ELR (cell line): ENCODE data around the gene VAMP5.
"Not testable (repeated sequence)": the region's sequence is repeated elsewhere in the genome, so short reads cannot be mapped to it uniquely, and the experiment has no call there.

Source experiments
- DNase-seq: peaks from one replicate; pipeline ENCODE4 v3.0.0-alpha.2; 2015; ENCODE audit warnings: low read depth

Gene VAMP5, protein sequence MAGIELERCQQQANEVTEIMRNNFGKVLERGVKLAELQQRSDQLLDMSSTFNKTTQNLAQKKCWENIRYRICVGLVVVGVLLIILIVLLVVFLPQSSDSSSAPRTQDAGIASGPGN

DNA sequence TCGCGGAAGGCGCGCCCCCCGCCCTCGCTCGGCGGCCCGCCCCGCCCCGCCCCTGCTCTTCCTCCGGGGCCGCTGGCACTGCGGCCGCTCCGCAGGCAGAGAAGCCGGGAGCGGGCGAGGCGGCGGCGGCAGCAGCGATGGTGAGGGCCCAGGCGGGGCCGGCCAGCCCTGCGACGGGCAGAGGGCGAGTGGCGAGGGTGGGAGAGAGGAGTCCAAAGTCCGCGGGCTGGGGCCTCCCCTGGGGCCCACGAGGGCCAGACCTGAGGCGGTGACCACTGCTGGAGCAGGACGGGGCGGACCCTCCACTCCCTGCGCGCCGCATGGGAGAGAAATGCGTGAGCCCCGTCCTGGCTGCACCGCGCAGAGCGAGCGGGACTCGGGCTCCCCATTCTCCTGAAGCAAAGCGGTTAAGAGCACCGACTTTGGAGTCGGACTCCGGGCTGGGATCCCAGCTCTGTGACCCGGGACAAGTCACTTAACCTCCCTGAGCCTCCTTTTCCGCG, at the start of gene VAMP5:
Gene VAMP5, plus strand, starts transcription at position 78 of the 503 bp plus-strand sequence. Its CDS starts 60 bp downstream, at position 138.
- peak; percentile 55 for DNase-seq

DNA sequence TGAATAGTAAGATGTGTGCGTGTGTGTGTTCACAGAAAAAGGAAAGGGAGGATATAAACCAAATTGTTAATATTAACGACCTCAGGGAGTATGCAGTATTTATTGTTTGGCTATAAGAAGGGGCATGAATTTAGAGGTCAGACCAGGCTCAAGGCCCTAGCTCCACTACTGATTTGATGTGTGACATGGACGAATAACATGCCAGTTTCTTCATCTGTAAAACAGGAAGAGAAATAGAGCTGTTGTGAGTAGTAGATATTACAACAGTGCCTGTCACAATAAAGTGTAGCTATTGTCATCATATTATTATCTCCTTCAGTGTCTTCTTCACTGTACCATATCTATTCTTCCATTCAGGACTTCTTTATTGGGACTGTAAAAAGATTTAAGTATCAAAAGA, 49.4 kb upstream of the VAMP5 start:
- DNase-seq = no peak

DNA sequence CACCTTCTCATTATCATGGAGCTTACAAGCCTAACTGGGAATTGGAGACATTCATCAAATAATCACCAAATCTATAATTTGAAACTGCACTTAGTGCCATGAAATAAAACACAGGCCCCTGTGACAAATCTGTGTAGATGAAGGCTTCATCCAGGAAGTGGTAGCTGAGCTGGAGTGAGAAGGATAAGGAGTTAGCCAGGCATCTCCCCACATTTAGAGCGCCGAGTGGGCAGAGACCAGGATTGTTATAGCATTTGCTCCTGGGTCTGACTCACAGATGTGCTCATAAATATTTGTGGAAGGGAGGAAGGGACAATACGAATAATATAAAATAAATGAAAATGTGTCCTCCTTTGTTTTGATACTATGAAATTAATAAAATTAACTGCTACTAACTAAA, 47.8 kb upstream of the VAMP5 start:
- DNase-seq = peak; percentile 92

DNA sequence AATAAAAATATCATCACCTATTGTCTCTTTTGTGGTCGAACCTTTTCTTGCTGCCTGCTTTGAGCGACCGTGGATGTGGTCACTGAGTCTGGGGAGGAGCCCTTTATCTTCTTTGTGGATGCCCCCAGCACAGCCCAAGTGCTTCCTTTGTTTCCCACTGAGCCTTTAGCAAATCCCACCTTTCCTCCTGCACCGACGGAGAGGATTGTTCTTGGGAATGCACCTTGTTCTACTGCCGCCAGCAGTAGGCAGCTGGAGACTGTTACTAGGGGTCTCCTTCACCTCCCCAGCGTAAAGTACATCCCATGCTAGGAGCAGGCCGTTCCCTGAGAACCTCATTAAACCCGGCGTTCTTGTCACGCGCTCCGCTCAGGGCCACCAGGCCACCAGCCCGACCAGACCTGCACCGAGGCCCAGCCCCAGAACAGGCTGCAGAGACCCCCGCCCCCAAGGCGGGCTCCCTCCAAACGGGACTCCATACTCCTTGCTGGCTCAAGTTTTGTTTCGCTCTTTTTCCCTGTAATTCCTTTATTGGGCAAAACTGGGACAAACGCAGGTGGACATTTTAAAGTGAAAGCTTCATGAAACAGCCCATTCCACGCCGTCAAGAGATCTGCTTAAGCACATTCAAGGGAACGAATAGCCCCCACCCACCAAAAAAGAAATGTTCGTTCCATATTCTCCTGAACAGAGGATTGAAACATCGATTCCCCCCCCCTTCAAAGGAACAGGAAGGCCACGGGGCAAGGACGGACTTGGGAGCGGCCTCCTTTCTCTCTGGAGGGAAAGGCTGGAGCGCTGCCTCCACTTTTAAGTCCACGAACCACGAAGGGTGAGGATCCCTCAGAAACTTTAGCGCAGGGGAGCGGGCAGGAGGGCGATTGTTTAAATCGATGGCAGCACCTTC, 46.4 kb upstream of the VAMP5 start:
- DNase-seq = peak; percentile 64

DNA sequence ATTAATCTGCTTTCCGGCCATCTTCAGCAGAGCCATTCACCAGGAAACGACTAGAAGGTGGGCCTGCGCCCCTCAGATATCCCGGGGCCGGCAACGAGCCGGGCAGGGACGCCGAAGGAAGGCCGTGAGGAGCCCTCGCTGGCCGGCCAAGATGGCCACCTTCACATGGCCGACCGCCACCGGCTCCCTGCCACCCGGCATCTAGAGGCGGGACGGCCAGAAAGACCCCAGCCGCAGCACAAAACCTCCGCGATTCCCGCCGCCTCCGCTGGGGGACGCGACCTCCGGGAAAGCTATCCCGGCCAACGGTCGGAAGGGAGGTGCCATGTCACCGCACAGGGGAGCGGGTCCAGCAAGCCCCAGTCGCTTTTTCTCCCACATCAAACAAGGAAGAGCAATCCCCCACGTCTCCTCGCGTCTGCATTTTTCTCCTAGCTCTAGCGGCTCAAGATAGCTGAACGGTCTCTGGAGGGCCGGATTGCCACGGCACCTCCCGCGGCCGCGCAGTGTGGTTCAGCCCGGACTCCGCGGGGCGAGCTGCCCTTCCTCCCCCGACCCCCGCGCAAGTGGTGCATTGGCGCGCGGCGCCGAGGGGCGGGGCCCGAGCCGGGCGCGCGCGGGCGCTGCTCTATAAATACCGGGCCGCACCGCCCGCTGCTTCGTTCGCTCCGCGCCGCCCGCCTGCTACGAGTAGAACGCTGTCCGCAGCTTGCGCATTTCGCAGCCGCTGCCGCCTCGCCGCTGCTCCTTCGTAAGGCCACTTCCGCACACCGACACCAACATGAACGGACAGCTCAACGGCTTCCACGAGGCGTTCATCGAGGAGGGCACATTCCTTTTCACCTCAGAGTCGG, 45.5 kb upstream of the VAMP5 start, which contains the start of gene MAT2A:
Gene MAT2A, plus strand, starts transcription at position 662 of the 854 bp plus-strand sequence. Its CDS starts 120 bp downstream, at position 782.
- DNase-seq = peak; percentile 95

DNA sequence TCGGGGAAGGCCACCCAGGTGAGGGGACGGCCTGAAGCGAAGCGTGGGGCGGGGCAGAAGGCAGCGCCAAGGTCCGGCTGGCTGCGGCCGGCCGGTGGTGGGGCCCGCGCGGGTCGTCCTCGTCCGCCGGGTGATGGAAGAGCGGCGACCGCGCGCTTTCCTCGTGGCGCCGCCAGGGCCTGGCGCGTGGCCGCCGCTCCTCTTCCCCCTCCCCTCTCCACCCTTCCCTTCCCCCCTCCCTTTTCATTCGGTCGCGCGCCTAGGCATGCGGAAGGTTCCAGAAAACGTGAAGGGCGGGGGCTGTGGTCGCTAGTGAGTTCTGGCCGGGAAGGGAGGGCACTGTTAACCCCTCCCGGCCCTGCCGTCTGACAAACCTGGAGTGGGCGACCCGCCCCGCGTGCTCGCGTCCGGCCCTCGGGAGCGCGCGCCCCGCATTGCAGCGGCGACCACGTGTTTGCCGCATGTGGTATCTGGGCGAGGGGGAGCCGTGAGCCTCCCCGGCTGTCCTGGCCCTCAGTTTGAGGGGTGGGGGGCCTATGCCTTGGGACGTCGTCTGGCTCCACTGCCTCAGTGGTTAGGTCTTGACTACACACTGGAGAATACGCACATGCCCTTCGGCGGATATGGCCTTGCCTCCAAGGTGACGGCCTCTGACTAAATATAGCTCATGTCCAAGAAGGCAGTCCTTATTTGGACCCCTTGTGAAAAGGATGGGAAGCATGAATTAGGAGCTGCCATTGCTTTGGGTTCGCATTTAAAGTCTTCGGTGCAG, 44.7 kb upstream of the VAMP5 start:
- peak; percentile 70 for DNase-seq

DNA sequence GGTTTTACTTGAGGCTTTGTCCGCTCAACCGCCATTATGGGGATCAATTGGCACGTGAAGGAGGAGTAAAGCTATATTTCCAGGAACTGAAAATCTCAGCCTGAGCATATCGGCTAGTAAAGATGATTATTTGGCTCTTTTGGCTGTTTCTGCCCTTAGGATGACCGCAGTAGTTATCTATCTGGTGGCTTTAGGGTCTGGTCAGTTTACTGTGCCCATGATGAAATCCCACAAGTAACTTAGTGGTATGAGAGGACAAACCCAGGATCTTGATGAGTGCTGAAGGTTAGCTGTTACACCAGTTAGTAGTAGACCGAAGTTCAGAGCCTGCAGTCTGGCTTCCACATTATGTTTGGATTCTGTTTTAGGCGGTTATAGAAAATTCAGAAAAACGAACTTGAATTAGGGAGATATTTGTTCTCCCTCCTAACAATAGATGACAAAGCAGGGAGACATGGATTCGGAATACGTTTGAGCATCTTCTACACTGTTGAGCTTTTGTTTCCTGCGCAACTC, 44.0 kb upstream of the VAMP5 start:
- peak; percentile 41 for DNase-seq

DNA sequence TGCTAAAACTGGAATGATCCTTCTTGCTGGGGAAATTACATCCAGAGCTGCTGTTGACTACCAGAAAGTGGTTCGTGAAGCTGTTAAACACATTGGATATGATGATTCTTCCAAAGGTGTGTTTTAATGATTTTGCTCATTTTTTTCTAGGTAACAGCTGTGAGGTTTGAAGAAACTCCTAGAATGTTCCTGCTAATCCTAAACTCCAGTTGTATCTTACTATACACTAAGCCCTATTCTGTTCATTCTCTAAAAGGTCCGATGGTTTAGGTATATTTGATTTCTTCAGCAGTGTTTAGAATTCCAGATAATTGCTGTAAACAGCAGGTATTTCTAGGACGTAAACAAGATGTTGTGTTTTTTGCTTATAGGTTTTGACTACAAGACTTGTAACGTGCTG, 43.0 kb upstream of the VAMP5 start:
- no peak for DNase-seq

DNA sequence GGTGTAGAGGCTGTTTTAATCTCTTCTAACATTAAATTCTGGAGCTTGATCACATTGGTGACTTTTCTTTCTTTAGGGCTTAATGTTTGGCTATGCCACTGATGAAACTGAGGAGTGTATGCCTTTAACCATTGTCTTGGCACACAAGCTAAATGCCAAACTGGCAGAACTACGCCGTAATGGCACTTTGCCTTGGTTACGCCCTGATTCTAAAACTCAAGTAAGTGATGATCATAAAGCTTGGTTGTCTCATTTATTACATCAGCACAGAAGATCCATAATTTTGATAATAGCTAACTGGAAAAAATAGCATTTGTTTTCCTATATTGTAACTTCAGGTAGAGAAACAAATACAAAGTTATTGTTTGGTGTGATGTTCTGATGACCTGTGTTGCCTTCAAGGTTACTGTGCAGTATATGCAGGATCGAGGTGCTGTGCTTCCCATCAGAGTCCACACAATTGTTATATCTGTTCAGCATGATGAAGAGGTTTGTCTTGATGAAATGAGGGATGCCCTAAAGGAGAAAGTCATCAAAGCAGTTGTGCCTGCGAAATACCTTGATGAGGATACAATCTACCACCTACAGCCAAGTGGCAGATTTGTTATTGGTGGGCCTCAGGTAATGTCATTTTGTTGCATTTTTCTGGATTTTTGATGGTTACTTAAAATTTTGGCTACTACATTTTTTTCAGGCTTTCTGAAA, 42.3 kb upstream of the VAMP5 start:
- no peak for DNase-seq

DNA sequence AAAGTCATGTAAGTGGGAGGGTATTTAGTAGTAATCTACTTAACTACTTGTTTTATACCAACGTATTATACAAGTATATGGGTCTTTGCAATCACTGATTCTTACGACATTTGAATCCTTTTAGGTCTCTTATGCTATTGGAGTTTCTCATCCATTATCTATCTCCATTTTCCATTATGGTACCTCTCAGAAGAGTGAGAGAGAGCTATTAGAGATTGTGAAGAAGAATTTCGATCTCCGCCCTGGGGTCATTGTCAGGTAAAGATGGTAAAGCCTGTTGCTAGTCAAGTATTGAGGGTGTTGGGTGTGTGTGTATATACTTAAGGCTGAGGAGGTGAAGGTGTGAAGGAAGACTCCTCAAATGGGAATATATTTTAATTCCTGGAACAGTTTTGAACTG, 41.5 kb upstream of the VAMP5 start:
- no peak for DNase-seq

DNA sequence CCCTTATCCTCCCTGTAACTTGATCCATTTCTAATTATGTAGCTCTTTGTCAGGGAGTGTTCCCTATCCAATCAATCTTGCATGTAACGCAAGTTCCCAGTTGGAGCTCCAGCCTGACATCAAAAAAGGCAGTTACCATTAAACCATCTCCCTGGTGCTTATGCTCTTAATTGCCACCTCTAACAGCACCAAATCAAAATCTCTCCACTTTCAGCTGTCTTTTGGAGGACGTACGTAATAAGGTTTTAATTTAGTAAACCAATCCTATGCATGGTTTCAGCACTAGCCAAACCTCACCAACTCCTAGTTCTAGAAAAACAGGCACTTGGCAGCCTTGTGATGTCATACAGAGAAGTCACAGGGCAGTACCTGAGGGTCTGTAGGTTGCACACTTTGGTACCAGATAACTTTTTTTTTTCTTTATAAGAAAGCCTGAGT, 40.0 kb upstream of the VAMP5 start:
- DNase-seq = not testable (repeated sequence)

DNA sequence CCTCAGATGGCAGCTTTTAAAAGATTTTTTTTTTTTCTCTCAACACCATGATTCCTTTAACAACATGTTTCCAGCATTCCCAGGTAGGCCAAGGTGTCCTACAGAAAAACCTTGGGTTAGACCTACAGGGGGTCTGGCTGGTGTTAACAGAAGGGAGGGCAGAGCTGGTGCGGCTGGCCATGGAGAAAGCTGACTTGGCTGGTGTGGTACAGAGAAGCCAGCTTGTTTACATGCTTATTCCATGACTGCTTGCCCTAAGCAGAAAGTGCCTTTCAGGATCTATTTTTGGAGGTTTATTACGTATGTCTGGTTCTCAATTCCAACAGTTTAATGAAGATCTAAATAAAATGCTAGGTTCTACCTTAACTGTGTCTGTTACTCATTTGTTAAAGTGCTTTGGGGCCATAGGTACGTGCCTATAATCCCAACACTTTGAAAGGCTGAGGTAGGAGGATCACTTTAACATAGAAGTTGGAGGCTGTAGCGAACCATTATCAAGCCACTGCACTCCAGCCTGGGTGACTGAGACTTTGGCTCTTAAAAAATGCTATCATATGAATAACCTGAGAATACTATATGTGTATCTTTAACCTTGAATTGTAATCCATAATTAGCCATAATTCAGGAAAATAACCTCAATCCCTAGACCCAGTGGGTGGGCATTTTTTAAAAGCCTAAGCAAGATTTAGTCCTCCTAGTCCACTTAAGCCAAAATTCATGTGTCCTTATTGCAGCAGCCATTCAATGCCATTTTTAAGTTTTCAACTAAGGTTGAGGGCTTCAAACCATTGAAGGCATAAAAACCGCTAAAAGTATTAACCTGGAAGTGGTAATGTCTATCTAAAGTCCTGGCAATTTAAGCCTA, 39.1 kb upstream of the VAMP5 start:
- DNase-seq = not testable (repeated sequence)

DNA sequence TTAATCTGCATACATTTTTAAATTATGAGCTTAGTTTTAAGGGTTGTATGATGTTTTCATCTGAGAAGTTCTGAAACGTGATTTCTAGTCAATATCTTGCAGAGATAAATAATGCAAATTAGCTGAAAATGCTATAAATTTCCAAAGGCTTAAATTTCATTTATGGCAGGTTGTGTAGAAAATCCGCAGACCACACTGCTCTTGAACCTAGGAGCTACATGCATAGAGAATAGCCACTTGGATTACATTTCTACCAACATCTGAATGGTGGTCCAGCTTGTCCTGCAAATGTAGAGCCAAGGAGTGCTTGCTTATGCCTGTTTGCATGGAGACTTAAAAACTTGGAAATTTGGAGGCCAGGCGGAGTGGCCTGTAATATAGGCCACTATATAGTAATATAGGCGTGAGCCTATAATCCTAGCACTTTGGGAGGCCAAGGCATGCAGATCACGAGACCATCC, 38.4 kb upstream of the VAMP5 start:
- peak; percentile 38 for DNase-seq

DNA sequence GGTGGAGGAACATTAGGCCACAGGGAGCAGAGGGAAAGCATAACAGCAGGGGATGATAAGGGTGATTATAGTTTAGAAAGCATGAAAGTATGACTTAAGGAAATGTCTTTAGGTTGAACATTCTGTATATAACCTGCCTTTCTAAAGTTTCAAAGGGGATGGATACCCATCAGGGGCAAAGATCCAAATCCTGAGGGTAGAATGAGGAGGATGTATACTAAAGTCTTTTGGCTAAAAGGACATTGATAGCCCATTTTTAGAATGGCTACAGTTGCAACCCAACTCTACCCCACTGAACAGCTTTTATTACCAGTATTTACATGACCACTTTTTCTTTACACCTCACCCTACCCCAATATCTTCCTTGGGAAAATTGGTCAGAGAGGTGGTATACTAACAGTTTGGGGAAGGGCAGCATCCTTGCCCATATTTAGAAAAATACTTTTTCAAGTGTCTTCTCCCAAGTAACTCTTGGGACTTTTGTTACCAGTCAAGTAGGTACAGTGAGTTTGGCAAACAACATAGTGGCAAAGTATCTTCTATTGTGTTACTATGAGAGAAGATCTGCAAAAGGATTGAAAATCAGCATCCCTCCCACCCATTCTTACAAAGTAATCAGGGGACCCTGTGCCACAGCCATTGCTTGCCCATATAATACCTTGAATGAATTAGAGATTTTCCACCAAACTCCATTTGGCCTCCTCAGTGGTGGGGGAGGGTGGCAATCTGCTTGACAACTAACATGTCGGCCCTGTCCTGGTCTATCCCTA, 37.0 kb upstream of the VAMP5 start:
- no peak for DNase-seq

DNA sequence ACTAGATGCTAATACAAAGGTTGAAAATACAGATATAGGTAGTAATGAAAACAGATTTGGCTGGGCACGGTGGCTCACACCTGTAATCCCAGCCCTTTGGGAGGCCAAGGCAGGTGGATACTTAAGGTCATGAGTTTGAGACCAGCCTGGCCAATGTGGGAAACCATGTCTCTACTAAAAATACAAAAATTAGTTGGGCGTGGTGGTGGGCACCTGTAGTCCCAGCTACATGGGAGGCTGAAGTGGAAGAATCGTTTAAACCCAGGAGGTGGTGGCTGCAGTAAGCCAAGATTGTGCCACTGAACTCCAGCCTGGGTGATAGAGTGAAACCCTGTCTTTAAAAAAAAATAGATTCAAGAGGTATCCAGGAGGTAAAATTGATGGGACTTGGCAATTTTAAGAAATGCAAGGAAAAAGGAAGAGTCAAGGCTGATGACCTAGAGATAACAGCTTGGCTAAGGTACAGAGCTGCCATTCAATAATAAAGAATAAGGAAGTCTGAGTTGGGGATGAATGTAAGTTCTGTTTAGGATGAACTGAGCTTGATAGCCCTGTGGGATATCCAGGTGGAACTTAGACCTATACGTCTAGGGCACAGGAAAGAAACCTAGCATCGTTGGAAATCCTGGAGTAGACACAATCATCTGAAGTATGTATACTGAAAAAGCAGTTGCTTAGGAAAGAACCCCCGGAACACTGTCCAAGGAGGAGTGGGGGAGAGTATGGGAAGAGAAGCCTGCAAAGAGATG, 36.2 kb upstream of the VAMP5 start:
- DNase-seq = no peak

DNA sequence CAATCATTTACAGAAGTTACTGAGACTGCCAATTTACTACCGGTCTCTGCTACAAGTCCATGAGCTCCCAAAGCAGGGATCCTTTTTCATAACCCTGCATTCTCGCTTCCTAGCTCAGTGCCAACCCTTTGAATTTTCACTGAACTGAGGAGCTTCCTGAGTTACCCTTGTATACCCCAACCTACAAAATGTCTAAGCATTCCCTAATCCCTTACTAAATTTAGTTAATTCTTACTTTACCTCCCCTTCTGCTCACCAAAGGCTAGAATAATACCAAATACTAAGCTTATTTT, 35.7 kb upstream of the VAMP5 start:
- DNase-seq = no peak

DNA sequence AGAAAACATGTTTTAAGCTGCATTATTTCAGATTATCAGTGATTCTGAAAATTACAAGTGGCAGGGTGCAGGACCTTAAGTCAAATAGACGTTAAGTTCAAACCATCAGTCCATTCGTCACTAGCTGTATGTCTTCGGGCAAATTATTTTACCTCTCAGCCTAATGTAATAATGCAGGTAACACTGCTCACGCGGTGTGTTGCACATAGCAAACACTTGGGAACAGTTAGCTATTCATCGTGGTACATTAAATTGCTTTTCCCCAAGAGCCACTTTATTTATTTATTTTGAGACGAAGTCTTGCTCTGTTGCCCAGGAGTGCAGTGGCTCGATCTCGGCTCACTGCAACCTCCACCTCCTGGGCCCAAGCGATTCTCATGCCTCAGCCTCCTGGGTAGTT, 35.1 kb upstream of the VAMP5 start:
- no peak for DNase-seq

DNA sequence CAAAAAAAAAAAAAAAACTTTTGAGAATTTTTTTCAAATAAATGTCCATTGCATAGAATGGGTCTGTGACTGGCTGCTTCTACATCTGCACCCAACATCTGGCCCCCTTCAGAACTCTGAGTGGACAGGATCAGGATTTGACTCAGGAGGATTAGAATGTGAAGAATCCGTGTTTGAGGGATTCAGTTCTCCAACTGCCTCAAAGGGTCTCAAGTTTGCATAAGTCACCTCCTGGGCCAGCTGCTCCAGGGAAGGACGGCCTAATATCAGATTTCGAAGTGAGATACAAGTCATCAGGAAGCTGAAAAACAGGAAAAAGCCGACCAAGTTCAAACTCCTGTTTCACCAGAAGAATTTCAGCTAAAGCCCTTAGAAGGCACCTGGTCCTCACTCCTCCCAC, 34.4 kb upstream of the VAMP5 start:
- DNase-seq = peak; percentile 96
